Smooth muscle cell (in vitro differentiated cells): ENCODE results near the gene RANBP17. TPM values are rescaled to one million over a fixed set of nuclear protein-coding genes. Genes with fewer than 3 reads are reported as not detected.
"Not testable (repeated sequence)": the region's sequence is repeated elsewhere in the genome, so short reads cannot be mapped to it uniquely, and the experiment has no call there.

ENCODE experiments used
- DNase-seq: peaks from one replicate; lab custom pipeline; 2025; ENCODE audit not compliant: unreplicated experiment; lab: John Stamatoyannopoulos, UW
- H2AFZ ChIP-seq: fragments of 200-600 bp; sonication (generic); 2 replicates; pipeline ENCODE4 v1.6.0; 2016; ENCODE audit warnings: antibody characterized with exemption, low read depth, mild to moderate bottlenecking
- H3F3A ChIP-seq: fragments of 200-600 bp; sonication (generic); 2 replicates; pipeline ENCODE4 v1.6.0; 2017; ENCODE audit warnings: antibody characterized with exemption, low read depth
- H3K27ac ChIP-seq: fragments of 200-600 bp; sonication (generic); 2 replicates; pipeline ENCODE4 v1.5.1; 2016; ENCODE audit warnings: low read depth, mild to moderate bottlenecking
- H3K27me3 ChIP-seq: fragments of 200-600 bp; sonication (generic); 2 replicates; pipeline ENCODE4 v1.6.1; 2016; ENCODE audit warnings: low read depth, mild to moderate bottlenecking
- H3K36me3 ChIP-seq: fragments of 200-600 bp; sonication (generic); 2 replicates; pipeline ENCODE4 v1.5.1; 2016; ENCODE audit warnings: low read depth
- H3K4me1 ChIP-seq: fragments of 200-600 bp; sonication (generic); 2 replicates; pipeline ENCODE4 v1.5.1; 2016; ENCODE audit warnings: low read depth
- H3K4me2 ChIP-seq: fragments of 200-600 bp; sonication (generic); 2 replicates; pipeline ENCODE4 v1.6.0; 2016; ENCODE audit warnings: mild to moderate bottlenecking
- H3K4me3 ChIP-seq: fragments of 200-600 bp; sonication (generic); 2 replicates; pipeline ENCODE4 v1.5.1; 2016; ENCODE audit warnings: mild to moderate bottlenecking
- H3K79me2 ChIP-seq: fragments of 200-600 bp; sonication (generic); 2 replicates; pipeline ENCODE4 v1.6.0; 2016; ENCODE audit warnings: low read depth, mild to moderate bottlenecking
- H3K9ac ChIP-seq: fragments of 200-600 bp; sonication (generic); 2 replicates; pipeline ENCODE4 v1.6.0; 2016; ENCODE audit warnings: low read depth
- H3K9me3 ChIP-seq: fragments of 200-600 bp; sonication (generic); replicated peaks from 2 replicates; pipeline ENCODE4 v1.5.1; 2016; ENCODE audit warnings: low read depth
- H4K20me1 ChIP-seq: fragments of 200-600 bp; sonication (generic); 2 replicates; pipeline ENCODE4 v1.6.0; 2016; ENCODE audit warnings: low read depth
- CTCF ChIP-seq: fragments of 200-600 bp; sonication (generic); IDR thresholded peaks from 2 replicates; pipeline ENCODE4 v1.5.1; 2017; ENCODE audit warnings: borderline replicate concordance, mild to moderate bottlenecking, antibody characterized with exemption; ENCODE audit not compliant: insufficient read depth, poor library complexity, severe bottlenecking
- WGBS: methylation state at CpG from one replicate; pipeline ENCODE4 v1.1.7; 2016; ENCODE audit warnings: low lambda C conversion rate; 5-methylcytosine and 5-hydroxymethylcytosine counted together
- polyA plus RNA-seq: library from polyadenylated mRNA; unstranded; fragments of >200 nt; fragmentation: Nextera tagmentation; extraction: Ambion mirVana; gene quantifications from 2 replicates; pipeline ENCODE4 v1.2.1, GENCODE V29; 2016
- total RNA-seq: library from RNA; depleted of rRNA; stranded (reverse); fragments of >200 nt; gene quantifications from 2 replicates; pipeline ENCODE4 v1.2.3, GENCODE V29; 2014

Gene RANBP17
- total and polyA plus RNA-seq, 2 experiments from 2014 or later = 13.0 to 42.6 TPM

DNA sequence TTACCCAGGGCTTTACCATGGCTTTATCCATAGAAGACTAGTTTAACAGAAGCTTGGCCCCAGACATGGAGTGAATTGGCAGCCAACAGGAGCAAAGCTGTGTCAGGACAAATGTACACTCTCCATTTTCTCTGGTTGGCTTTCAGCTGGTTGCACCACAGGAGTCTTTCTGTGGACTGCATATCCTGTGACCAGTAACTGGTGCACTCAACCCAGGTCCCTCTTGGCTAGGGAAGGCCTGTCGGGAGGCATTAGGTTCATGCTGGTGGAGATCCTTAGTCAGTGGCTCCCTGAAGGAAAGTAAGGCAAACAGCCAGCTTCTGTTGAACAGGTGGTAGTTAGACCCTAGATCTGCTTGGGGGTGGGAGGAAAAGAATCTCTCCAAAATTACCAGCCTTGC, 300.3 kb downstream of the RANBP17 start:
- no peaks in the 10 kb centered on the region for H3K79me2 ChIP-seq
- H3K36me3 ChIP-seq = no peaks in the 10 kb centered on the region
- H3K4me2 ChIP-seq = no peak overlapping the region
- H3K4me1 ChIP-seq = peaks cover 11% of the 10 kb centered on the region
- no peaks in the 10 kb centered on the region for H3K27me3 ChIP-seq
- TF ChIP-seq CTCF = no peak
- H3K9ac ChIP-seq = no peak overlapping the region
- WGBS = 90% methylated on average over 1 of the region's 1 CpG
- no peaks in the 10 kb centered on the region for H3K9me3 ChIP-seq
- no peak overlapping the region for H2AFZ ChIP-seq
- no peak for DNase-seq
- no peak overlapping the region for H3K27ac ChIP-seq
- H4K20me1 ChIP-seq = no peaks in the 10 kb centered on the region
- no peaks in the 10 kb centered on the region for H3F3A ChIP-seq
- no peak overlapping the region for H3K4me3 ChIP-seq

- H3F3A ChIP-seq = no peaks in the 10 kb centered on the region
- 92% methylated on average over 1 of the region's 1 CpG for WGBS
- H3K9me3 ChIP-seq = no peaks in the 10 kb centered on the region
- H3K4me2 ChIP-seq = no peak overlapping the region
- no peaks in the 10 kb centered on the region for H3K79me2 ChIP-seq
- no peak overlapping the region for H3K27ac ChIP-seq
- no peak for TF ChIP-seq CTCF
- H3K4me1 ChIP-seq = peaks cover 11% of the 10 kb centered on the region
- H3K27me3 ChIP-seq = no peaks in the 10 kb centered on the region
- no peaks in the 10 kb centered on the region for H3K36me3 ChIP-seq
- H4K20me1 ChIP-seq = no peaks in the 10 kb centered on the region
- H2AFZ ChIP-seq = no peak overlapping the region
- DNase-seq = no peak
- H3K4me3 ChIP-seq = no peak overlapping the region
- H3K9ac ChIP-seq = no peak overlapping the region
Observed at GRCh38 chr5:171162596-171162995, 300.8 kb downstream of the RANBP17 start.

DNA sequence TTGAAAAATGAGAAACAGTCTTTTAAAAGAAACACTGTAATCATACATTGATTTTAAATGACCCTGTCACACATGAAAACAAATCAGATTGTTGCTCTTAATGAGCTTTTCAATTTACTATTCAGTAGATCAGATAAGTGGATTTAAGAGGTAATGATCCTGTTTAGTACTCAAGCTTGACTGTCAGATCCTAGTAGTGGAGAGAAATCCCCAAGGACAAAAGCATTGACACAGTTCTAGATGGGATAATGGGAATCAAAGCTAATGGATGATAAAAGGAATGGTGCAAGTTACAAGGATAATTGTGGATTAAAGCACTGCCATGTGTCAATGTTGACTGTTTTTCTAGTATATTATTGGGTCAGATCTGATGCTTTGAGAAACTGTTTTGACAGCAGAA, 304.9 kb downstream of the RANBP17 start:
- Histone ChIP-seq H2AFZ (no peak overlapping the region), H4K20me1 (no peaks in the 10 kb centered on the region), H3K4me2 (no peak overlapping the region), H3F3A (no peaks in the 10 kb centered on the region), H3K27me3 (no peaks in the 10 kb centered on the region), H3K4me3 (no peak overlapping the region), H3K4me1 (peaks cover 11% of the 10 kb centered on the region), H3K36me3 (no peaks in the 10 kb centered on the region), H3K9me3 (no peaks in the 10 kb centered on the region), H3K79me2 (no peaks in the 10 kb centered on the region), H3K9ac (no peak overlapping the region), H3K27ac (no peak overlapping the region)
- TF ChIP-seq CTCF = no peak
- no peak for DNase-seq

GRCh38 chr5:171168171-171168570, 306.4 kb downstream of the RANBP17 start:
- H2AFZ ChIP-seq = no peak overlapping the region
- peaks cover 3% of the 10 kb centered on the region for H3K4me1 ChIP-seq
- H3K36me3 ChIP-seq = no peaks in the 10 kb centered on the region
- H3K4me3 ChIP-seq = no peak overlapping the region
- H4K20me1 ChIP-seq = no peaks in the 10 kb centered on the region
- no peak for DNase-seq
- H3K9me3 ChIP-seq = no peaks in the 10 kb centered on the region
- no peak overlapping the region for H3K9ac ChIP-seq
- no peak overlapping the region for H3K4me2 ChIP-seq
- H3K27ac ChIP-seq = no peak overlapping the region
- 96% methylated on average over 4 of the region's 4 CpGs for WGBS
- no peaks in the 10 kb centered on the region for H3K27me3 ChIP-seq
- no peak for TF ChIP-seq CTCF
- H3K79me2 ChIP-seq = no peaks in the 10 kb centered on the region
- no peaks in the 10 kb centered on the region for H3F3A ChIP-seq

- not testable (repeated sequence) for H3F3A ChIP-seq, H3K79me2 ChIP-seq, DNase-seq, H3K9ac ChIP-seq, H4K20me1 ChIP-seq, H3K4me1 ChIP-seq, H2AFZ ChIP-seq, H3K36me3 ChIP-seq, H3K4me2 ChIP-seq, H3K4me3 ChIP-seq, H3K27ac ChIP-seq, H3K9me3 ChIP-seq, H3K27me3 ChIP-seq
- 96% methylated on average over 2 of the region's 2 CpGs for WGBS
Observed at GRCh38 chr5:171174960-171175359, 313.1 kb downstream of the RANBP17 start.
